WERI-Rb-1 (cell line): ENCODE measurements around the gene VAPA.

ENCODE experiments used
- DNase-seq: peaks from one replicate; pipeline ENCODE4 v3.0.0-alpha.2; 2020
- H3K27ac ChIP-seq: fragments of 250-450 bp; sonication (Bioruptor Pico); 2 replicates; pipeline ENCODE4 v1.5.1; 2020; ENCODE audit warnings: mild to moderate bottlenecking, moderate library complexity
- H3K27me3 ChIP-seq: fragments of 250-450 bp; sonication (Bioruptor Pico); 2 replicates; pipeline ENCODE4 v1.5.1; 2021; ENCODE audit warnings: mild to moderate bottlenecking, low read depth, moderate library complexity; ENCODE audit not compliant: insufficient read depth, severe bottlenecking
- H3K36me3 ChIP-seq: fragments of 250-450 bp; sonication (Bioruptor Pico); 2 replicates; pipeline ENCODE4 v1.5.1; 2020; ENCODE audit warnings: mild to moderate bottlenecking, moderate library complexity
- H3K4me3 ChIP-seq: 2 replicates; pipeline ENCODE4 v1.5.1; 2011; ENCODE audit warnings: low read depth, mild to moderate bottlenecking, control low read depth, low read length
- H3K9me3 ChIP-seq: fragments of 250-450 bp; sonication (Bioruptor Pico); 2 replicates; pipeline ENCODE4 v1.5.1; 2021; ENCODE audit warnings: mild to moderate bottlenecking, moderate library complexity; ENCODE audit not compliant: severe bottlenecking
- TF ChIP-seq, protein P1 (sequence below): IDR thresholded peaks from 2 replicates; pipeline ENCODE4 v1.5.1; 2011; ENCODE audit warnings: low read depth, mild to moderate bottlenecking, control low read depth, inconsistent platforms, low read length

Gene VAPA

DNA sequence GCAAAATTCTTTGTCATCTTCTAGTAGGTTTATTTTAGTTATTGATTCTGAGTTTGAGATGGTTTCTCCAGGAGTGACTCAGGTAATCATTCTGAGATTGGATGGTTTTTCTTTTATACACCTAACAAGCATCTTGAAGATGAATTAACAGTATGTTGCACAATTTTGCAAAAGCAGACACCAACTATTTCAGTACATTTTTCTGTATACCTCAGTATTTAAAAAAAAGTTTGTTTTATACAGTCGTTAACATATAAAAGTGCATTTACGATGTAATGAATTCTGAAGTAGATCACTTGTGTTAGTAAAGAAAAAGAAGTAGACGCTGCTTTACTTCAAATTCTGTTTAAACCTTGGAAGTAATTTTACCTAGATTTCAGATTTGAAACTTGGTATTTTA lies 3.0 kb downstream of the VAPA start:
- Histone ChIP-seq H3K9me3 (peaks cover 3% of the 10 kb centered on the region), H3K27ac (no peak overlapping the region), H3K27me3 (no peaks in the 10 kb centered on the region), H3K4me3 (no peak overlapping the region), H3K36me3 (peaks cover 2% of the 10 kb centered on the region; the same call in 1 of the 2 replicates)
- no peak for DNase-seq
- TF ChIP-seq, protein P1, sequence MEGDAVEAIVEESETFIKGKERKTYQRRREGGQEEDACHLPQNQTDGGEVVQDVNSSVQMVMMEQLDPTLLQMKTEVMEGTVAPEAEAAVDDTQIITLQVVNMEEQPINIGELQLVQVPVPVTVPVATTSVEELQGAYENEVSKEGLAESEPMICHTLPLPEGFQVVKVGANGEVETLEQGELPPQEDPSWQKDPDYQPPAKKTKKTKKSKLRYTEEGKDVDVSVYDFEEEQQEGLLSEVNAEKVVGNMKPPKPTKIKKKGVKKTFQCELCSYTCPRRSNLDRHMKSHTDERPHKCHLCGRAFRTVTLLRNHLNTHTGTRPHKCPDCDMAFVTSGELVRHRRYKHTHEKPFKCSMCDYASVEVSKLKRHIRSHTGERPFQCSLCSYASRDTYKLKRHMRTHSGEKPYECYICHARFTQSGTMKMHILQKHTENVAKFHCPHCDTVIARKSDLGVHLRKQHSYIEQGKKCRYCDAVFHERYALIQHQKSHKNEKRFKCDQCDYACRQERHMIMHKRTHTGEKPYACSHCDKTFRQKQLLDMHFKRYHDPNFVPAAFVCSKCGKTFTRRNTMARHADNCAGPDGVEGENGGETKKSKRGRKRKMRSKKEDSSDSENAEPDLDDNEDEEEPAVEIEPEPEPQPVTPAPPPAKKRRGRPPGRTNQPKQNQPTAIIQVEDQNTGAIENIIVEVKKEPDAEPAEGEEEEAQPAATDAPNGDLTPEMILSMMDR: no peak

DNA sequence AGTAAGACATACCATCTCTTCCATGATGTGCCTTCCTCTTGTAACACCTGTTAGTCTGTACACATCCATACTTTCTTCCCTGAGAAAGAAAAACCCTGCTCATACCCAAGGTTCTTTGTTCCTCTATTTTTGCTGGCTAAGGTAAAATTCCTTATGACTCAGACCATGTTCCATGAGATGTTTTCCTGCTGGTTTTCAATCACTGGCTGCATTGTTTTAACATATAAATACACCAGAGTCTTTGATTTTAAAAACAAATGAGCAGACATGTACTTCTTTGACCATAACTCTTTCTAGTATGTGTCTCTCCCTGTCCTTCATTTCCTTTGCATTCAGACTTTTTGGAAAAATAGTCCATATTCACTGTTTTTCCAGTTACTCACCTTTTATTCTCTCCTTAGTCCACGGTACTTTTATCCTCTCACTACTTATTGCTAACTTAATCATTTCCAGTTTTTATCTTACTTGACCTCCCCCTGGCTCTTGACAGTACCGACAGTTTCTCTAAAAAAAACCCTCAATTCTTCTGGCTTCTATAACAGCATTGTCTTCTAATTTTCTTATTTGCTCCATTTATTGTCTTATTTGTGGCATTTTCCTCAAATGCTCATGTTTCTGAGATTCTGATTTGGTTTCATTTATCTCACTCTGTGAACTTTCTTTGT lies 4.3 kb downstream of the VAPA start:
- TF ChIP-seq, protein P1: no peak
- Histone ChIP-seq H3K4me3 (no peak overlapping the region), H3K27me3 (no peaks in the 10 kb centered on the region), H3K9me3 (no peaks in the 10 kb centered on the region), H3K36me3 (peaks cover 2% of the 10 kb centered on the region; the same call in 1 of the 2 replicates), H3K27ac (no peak overlapping the region)
- DNase-seq: no peak

DNA sequence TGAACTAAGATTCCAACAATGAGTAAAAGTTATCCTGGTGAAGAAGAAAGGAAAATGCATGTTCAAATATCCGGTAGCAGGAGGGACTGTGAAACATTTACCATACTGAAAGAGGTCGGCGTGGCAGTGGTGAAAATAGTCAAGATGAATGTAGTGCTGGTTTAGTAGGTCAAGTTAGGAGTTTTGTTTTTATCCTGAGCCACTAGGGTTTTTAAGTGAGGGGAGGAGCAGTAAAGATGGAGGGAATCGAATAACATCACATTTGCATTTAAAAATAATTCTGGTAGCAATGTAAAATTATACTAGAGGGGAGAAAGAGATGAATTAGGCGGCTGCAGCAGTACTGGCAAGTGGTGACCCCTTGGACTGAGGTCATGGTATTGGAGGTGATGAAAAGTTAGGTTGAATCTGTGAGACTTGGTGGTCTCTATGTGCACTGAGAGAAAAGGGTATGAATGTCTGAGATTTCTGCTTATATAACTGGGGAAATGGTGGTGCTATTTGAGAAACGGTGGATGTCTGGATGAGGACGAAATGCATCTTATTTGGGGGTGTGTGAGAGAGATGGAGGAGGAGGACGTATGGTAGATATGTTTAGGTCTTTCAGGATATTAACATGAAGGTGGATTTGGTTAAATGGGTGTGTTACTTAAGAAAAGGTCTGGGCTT lies 5.9 kb downstream of the VAPA start:
- TF ChIP-seq, protein P1: no peak
- no peak overlapping the region for H3K27ac ChIP-seq

DNA sequence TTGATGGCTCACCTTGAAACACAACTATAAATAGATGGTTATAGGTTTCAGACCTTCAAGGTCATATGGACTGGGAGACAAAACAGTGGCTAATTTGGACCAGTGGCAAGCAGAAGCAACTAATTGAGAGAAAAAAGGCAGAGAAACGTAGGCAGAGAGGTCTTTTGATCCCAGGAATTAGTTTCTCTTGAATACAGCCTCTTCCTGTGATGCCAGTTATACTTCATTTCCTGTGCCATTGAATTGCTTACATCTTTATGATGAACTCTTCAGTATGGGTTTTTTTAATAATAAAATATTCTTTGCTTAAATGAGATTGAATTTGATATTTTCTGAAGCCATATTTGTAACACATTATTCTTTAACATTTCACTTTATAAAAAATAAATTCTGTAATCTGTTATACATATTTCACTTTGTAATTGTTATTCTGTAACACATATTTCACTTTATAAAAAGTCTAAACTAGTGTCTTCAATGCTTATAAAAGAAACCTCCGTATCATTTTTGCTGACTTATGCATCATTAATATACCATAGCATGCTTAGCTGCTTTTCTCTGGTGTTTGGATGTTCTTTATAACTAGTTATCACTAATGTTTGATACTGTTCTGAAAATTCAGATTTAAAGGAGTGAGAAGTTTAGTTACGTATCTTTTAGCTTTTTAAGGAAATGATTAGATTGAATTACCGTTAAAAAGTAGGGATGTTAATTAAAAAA lies 8.9 kb downstream of the VAPA start:
- no peaks in the 10 kb centered on the region for H3K36me3 ChIP-seq
- no peaks in the 10 kb centered on the region for H3K27me3 ChIP-seq
- DNase-seq: no peak
- no peak overlapping the region for H3K27ac ChIP-seq
- TF ChIP-seq, protein P1: no peak
- H3K4me3 ChIP-seq: no peak overlapping the region
- H3K9me3 ChIP-seq: no peaks in the 10 kb centered on the region

More for the DNA sequence above, 5.9 kb downstream of the VAPA start:
- Histone ChIP-seq H3K36me3 (no peaks in the 10 kb centered on the region), H3K9me3 (no peaks in the 10 kb centered on the region), H3K4me3 (no peak overlapping the region), H3K27me3 (no peaks in the 10 kb centered on the region)
- no peak for DNase-seq

DNA sequence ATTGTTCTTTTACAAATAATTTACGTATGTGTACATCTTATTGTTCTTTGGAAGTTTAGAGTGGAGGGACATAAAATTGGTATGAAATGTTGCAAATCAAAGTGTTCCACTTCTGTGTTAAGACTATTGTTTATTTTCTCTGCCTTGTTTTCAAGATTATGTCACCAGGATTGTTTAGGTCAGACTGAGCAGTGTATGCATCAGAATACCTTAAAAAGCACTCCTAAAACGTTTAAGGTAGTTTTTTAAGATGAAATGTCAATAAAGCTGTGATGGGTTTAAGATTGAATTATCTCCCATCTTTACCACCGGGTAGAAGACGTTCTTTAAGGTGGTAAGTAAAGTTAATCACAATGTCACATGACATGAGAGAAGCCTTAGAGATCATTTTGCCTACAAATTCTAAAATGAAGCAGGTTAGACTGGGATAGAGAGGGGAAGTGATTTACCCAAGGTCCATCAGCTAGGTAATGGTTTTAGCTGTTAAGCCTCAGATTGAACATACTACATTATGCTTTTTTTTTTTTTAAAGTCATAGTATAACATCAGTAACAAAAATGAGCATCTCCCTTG lies 10.6 kb downstream of the VAPA start:
- TF ChIP-seq, protein P1: no peak
- Histone ChIP-seq H3K36me3 (no peaks in the 10 kb centered on the region), H3K9me3 (no peaks in the 10 kb centered on the region), H3K4me3 (no peak overlapping the region), H3K27me3 (no peaks in the 10 kb centered on the region), H3K27ac (no peak overlapping the region)
- no peak for DNase-seq
